GM21381 (cell line): ENCODE measurements around the gene SSNA1.

Experiments used
- ATAC-seq: cut with Tn5 transposase; IDR thresholded peaks from one replicate; pipeline ENCODE4 v1.9.1; 2021; ENCODE audit warnings: mild to moderate bottlenecking, moderate library complexity; ENCODE audit not compliant: unreplicated experiment

SSNA1 gene

DNA sequence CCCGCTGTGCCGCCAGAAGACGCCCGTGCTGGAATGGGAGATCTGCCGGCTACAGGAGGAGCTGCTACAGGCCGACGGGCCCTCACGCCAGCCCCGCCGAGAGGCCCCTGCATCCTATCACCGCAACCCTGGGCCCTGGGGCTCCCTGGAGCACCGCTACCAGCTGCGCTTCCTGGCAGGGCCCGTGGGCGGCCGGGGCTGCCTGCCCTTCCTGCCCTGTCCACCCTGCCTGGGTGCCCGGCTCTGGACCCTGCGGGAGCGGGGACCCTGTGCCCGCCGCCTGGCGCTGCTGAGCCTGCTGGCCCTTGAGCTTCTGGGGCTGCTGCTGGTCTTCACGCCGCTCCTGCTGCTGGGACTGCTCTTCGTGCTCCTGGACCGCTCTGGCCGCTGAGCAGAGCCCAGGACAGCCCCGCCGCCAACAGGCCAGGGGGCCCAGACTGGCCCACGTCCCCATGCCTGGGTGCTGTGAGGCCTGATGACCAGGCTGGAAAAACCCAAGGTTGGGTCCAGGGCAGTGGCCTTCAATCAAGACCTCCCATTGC is 29.8 kb downstream of the SSNA1 start:
- no peak for ATAC-seq

DNA sequence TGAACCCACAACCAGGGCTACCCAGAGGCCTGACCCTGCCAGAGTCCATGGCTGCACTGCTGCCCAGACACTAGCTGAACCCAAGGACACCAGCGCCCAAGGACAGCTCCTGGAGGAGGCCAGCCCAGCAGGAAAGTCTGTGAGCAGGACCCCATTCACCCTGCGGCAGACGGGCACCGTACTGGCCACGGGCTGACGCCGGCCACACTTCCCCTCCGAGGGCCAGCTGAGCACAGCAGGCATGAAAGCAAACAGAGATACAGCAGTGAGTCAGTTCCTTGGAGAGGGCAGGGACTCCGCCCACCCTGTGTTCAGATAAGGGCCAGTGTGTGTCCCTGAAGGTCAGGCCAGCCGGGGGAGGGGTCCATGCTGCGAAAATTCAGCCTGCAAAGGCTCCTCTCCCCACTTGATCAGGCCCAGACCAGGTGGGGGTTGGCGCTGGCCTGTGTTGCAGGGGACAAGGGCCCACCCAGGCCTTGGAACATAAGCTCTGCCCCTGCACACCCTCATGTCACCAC is 30.3 kb downstream of the SSNA1 start:
- ATAC-seq, result no peak

DNA sequence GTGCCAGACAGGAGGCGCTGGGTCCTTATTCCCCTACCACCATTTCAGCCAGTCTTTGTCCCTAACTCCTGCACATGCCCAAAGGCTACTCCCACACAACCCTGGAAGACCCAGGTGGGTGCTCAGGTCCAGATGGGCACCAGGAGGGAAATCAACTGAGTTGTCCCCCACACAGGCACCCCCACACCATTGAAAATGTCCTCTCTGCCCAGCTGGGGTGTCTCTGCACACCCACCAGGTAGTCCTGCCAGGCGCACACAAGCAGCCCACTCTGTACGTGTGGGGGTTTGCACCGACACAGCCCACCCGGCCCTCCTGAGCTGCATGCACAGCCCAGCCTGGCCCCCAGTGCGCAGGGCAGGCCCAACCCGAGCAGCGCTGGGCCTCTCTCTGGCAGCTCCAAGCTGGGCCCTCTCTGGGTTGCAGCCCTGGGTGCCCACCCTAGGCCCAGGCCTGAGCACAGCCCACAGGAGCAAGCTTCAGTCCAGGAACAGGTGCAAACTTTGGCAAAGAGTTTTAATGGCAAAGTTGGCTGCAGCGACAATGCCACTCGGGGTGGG is 31.4 kb downstream of the SSNA1 start:
- no peak for ATAC-seq

DNA sequence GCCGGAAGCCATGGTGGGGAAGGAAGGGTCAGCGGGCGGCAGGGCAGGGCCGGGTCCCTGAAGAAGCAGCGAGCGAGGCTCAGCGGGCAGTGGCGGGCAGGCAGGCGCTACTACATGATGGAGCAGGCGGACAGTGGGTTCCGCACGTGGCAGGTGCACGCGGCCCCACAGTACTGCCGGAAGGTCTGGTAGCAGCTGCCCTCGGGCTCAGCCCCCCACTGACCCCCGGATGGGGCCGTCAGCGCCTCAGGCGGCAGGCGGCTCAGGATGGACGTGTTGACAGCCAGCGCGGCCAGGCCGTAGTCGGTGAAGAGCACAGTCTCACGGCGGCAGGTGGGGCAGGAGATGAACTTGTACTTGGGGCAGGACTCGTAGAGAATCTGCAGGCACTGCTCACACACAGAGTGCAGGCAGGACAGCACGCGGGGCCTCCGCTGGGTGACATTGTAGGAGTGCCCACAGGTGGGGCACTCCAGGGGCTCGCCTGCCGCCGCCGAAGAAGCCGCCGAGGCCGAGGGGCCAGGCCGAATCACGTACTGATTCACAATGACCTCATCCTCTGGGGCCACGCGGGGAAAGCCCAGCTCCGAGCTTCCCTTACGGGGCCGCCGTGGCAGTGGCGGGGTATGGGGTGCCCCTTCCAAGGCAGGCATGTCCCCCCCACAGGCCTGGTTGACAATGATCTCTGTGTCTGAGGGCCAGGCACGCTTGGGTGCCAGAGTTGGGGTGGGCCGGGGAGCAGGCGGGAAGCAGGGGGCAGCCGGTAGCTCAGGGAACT is 32.0 kb downstream of the SSNA1 start:
- ATAC-seq, result no peak

DNA sequence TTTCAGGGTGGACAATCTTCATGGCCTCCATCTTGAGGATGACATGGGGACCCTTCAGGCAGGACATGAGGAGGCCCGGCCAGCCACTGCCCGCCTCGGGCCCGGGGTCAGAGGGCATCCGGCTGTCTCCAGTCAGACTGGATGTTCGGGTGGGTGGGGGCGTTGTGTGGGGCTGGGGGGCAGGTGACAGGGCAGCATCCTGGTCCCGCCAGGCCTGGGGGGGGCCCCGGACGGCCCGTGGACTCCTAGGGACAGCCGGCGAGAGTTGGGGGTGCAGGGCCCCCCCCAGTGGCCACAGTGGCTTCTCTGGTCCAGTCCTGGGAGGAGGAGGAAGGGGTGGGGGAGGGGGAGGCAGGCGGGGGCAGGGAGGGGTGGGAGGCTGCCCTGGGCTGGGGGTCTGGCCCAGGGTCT is 32.6 kb downstream of the SSNA1 start:
- ATAC-seq, result no peak

DNA sequence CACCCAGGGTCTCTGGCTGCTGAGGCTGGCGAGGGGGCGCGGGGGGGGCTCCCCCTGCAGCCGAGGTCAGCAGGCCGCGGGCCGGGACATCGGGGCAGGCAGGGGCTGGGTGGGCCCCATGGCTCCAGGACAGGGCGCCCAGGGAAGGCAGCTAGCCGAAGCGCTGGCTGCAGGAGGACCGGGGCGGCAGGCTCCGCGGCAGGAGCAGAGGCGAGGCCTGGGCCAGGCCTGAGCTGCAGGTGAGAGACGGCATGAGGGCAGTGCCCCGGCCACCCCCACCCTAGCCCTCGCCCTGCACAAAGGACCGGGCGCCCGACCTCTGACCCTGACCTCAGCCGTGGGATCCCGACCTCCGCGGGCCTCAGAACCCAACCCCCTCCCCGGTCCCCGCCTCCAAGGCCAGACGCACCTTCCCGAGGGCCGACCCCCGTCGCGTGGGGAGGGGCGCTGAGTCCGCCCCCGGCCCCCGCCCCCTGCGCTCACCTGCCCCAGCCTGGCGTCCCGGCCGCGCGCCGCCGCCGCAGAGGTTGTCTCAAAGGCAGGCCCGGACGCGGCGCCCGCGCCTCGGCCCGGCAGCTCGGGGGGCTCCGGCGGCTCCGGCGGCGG is 33.1 kb downstream of the SSNA1 start:
- no peak for ATAC-seq

DNA sequence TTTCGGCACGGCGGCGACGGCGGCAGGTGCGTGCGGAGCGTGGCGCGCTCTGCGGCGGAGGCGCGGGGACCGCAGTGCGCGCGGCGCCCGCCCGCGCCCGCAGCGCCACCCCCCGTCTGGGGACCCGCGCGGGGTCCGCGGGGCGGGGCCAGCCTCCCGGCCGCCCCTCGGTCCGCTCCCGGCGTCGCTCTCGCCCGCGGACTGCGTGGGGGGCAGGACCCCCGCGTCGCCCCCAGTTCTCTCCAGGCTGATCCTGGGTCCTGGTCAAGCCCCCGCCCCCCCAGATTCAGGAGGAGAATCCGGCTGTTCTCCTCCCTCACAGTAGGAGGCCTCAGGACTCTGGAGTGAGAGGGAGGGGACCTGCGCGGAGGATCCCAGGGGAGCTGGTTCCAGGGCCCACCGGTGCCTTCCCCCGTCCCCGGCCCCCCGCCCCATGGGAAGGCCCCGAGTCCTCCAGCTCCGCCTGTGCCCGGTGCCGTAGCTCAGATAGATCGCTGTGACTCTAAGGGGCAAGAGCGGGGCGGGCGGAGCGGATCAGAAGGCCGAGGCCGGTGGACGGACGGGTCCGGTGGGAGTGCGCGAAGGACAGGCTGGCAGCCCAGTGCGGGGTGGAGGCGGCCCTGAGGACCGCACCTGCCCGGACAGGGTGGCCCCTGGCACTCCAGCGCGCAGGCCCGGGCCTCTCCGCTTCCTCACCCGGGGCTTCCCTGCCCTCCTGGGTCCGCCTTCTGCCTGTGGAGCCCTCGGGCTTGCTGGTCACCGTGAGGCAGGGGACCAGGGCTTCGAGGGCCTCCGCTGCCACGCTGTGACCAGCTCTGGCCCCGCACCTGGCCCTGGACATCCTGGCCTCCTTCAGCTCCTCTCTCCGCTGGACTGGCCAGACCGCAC is 34.0 kb downstream of the SSNA1 start, which contains the start of gene RNF208:
Gene RNF208, minus strand, starts transcription at position 51 of the 888 bp plus-strand sequence. CDS start 1,028 bp downstream, outside the sequence.
- ATAC-seq, result no peak

DNA sequence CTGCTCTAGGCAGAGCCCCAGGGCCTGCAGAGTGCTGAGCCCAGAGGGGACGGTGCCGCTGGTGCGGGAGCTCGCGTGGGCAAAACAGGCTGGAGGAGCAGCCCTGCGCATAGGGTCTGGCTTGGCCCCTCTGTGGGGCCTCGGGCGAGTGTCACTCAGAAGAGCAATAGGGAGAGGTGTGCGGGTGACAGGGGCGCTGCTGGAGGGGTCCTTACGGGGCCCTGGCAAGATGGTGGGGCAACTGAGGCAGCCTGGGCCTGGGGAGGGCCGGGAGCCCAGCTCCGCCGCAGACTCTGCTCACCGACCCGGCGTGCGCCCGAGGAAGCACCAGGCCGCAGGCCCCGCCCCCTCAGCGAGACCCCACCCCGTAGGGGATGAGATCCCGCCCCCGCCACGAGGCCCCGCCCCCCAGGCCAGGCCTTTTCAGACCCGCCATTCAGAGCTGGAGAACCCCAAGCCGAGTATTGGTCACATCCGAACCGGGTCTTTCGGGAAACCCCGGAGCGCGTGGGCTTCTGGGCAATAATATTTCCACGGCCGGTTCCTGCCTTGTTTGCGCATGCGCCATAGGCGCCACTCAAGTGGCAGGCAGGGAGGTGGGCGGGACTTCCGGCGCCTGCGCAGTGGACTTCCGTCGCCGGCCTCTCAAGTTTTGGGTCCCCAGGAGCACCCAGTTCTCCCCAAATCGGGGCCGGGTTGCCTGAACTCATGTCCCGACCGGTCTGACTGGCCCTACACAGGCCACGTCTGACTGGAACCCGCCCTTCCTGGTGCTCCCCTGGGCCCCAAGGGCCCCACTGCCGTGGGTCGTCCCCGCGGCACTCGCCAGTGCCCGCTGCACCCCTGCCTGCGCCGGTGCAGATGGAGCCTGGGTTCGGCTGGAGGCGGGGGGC is 34.8 kb downstream of the SSNA1 start:
- peak; percentile 66 for ATAC-seq

DNA sequence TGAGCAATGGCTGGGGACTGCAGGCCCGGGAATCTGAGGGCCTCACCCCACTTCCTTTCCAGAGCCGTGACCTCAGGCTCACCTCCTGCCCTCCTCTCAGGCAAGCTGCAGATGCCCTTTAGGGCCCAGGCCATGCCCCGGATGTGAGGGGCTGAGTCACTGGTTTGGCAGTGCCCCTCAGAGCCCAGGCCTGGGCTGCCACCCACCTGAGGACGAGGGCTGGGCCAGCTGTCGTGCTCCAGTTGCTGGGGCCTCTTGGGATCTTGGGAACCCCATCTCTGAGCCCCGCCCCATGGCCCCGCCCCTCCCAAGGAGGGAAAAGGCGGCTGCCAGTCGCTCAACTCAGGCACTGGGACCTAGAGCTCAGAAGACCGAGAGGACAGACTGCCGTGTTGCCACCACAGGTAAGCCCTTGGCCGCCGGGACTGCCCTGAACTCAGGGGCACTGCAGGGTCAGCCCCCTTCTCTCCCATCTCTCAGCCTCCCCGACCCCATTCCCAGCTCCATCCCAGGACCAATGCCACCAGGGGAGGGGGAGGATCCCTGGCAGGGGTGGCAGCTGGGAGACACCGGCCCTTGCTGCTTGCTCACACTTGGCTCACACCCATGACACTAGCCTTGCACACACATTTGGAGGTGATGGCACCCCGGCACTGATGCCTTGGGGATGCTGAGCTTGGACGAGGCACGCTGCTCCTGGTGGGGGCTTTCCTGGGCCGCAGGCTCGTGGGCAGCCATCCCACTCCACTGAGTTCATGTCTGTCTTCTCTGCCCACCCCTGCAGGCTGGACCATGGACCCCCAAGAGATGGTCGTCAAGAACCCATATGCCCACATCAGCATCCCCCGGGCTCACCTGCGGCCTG is 36.6 kb downstream of the SSNA1 start, which contains the start of gene CYSRT1:
Gene CYSRT1, plus strand, starts transcription at position 345 of the 865 bp plus-strand sequence. Its CDS starts 448 bp downstream, at position 793.
- no peak for ATAC-seq

DNA sequence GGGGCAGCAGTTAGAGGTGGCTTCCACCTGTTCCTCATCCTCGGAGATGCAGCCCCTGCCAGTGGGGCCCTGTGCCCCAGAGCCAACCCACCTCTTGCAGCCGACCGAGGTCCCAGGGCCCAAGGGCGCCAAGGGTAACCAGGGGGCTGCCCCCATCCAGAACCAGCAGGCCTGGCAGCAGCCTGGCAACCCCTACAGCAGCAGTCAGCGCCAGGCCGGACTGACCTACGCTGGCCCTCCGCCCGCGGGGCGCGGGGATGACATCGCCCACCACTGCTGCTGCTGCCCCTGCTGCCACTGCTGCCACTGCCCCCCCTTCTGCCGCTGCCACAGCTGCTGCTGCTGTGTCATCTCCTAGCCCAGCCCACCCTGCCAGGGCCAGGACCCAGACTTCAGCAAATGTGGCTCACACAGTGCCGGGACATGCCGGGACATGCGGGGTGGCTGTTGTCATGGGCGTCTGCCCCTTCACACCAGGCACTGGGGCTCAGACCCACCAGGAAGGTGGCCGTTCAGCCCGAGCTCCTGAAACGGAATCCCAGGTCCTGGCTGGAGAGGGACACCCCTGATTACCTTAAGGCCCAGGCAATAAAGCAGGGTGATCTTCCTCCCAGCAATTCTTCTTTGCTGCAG is 37.3 kb downstream of the SSNA1 start:
- no peak for ATAC-seq

DNA sequence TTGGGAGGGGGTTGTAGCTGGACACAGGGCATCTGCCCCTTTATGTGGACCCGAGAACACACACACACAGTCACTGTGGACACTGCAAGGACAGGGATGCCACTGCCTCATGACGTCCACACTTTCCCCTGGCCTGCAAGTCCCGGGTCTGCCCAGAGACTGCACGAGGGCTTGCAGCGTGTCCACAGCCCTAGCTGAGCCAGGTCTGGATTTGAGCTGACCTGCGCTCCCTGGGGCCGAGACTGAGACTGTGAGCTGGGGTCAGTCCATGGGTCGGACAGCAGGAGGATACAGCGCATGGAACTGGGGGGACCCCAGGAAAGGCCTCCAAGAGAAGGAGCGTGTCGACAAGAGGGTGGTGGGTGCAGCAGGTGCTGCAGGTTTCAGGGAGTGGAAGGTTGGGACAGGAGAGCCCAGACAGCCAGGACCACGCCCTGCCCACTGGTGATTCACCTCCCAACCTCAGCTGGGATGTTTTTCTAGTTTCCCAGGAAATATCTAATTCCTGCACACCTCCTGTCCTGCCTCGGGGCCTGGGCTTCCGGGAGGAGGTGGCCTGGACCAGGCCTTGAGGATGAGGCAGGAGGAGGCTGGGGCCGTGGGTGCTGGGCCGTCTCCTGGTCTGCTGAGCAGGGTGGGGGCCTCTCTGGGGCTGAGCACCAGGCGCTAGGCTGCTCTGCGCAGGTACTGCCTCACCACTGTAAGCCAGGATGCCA is 38.0 kb downstream of the SSNA1 start:
- ATAC-seq, result no peak

DNA sequence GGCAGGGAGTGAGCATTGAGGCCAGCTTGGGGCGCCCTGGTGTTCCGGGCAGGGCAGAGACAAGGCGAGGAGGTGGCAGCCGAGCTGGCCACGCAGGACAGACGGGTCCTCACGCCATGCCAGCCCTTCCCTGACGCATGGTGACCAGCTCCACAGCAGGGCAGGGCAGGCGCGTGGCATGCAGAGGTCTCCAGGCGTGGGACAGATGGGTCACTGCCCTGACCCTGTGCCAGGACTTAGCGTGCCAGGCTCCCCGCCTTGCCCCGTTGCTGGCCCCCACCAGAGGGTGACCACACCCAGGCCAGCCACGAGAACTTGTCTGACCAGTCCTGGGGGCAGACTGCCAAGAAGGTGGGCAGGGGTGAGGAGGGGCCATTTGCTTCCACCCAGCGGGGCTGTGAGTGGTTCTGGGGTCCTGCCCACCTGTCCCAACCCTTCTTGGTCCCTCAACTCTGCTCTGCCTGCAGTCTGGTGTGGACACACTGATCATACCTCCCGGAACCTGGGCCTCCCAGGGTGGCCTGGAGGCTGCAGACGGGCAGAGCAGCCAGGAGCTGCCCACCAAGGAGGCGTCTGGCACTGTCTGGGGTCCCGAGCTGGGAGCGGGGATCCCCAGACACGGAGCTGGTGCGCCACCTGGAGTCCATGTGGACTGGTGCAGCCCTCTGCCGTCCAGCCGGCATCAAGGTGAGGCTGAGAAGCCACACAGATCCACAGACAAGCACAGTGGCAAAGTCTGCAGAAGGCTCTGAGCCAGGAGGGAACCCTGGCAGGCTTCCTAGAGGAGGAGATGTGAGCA is 38.8 kb downstream of the SSNA1 start, which contains the start of gene RNF224:
Gene RNF224, plus strand, starts transcription at position 449 of the 799 bp plus-strand sequence. CDS start 834 bp downstream, outside the sequence.
- no peak for ATAC-seq

DNA sequence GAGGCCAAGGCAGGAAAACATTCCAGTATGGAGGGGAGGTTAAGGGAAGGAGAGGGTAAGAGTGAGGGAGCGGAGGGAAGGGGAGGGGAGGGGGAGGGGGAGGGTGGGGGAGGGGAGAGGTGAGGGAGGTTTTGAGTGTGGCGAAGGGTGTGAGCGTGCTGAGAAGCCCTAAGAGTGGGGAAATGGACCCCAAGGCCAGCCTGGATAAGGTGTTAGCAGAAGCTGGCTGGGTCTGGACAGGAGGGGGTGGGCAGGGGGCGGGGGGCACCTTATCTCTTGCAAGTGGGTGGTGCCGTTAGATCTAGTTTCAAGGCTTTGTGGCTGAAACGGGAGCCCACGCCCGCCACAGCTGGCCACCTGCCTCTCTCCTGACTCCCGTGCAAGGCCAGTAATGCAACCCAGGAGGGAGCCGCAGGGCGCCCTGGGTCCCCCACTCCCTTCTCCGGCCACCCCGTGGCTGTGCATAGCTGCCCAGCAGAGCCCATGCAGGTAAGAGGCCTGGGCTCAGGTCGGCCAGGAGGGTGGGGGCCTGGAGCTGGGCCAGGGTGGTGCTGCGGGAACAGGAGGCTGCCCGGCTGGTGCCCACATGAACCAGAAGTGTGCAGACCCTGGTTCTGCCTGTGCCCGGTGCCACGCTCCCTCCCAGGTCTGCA is 39.5 kb downstream of the SSNA1 start:
- ATAC-seq, result no peak

DNA sequence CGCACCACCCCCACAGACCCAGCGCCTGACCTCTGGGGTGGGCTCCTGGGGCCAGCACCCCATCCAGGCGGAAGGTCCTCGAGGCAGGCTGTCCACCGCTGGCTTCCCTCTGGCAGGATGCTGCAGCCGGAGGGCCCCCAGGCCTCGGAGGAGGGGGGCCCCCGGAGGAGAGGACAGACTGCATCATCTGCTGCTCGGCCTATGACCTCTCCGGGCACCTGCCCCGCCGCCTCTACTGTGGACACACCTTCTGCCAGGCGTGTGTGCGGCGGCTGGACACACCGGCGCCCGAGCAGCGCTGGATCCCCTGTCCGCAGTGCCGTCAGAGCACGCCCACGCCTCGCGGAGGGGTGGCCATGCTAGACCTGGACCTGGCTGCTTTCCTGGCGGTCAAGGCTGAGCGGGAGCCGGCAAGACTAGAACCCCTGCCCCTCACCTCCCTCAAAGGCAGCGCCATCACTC is 40.1 kb downstream of the SSNA1 start:
- no peak for ATAC-seq

DNA sequence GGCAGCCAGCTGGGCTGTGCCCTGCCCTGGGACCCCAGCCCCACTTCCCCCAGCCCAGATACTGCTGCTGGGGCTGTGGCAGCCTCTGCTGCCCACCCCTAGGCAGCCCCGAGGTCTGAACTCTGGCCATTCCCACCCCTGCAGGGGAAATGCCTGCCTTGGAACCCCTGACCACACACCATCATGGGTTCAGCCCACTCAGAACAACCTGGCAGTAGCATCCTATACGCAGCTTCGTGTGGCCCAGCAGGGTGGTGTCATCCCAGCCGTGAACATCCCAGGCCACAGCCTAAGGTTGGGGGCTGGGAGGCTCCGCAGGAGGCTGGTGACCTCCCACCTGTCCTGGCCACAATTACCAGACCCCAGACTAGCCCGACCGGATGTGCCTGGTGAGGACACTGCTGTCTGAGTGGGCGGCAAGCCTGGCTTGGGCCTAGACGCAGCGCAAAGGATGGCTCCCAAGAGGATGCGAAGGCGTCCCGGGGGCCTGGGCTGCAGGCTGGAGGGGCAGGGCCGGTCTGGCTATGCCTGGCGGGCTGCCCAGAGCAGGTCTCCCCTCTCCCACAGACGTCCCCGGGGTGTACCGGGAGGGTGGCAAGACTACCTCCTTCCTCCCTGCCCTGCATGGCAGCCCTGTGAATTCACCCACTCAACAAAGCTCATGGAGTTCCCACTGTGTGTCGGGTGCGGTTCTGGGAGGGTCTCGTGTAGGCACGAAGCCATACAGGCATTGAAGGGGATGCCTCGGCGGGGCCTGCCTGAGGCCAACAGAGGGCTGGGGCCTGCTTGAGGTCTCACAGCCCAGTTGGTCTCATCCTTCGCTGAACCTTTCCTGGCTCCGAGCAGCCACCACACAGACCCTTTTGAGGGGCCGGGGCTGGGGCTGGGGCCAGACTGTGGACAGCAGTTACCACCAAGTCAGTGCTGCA is 40.8 kb downstream of the SSNA1 start:
- no peak for ATAC-seq
